Measurements from ENCODE around the gene PABPC4L. TPM values are rescaled to one million over a fixed set of nuclear protein-coding genes. Genes with fewer than 3 reads are reported as not detected.

The PABPC4L gene
- not detected in 2 replicates for total RNA-seq (2022)
- Bru-seq, nascent RNA, result not detected
- not detected for BruChase-seq, experiment 1, labeled RNA remaining after a 2-hour chase
- not detected for BruChase-seq, experiment 2, labeled RNA remaining after a 6-hour chase
- long read RNA-seq, result 0 reads

GRCh38 chr4:134201216-134202161 lies at the start of gene PABPC4L:
TSS of gene PABPC4L (minus strand) at chr4:134201789. CDS start at chr4:134201019, 770 bp downstream.
- H3K4me3 ChIP-seq (ENCODE audit: low read depth, low read length), result no peak within 1 kb of the TSS
- TF ChIP-seq CTCF (IDR thresholded peaks at IDR 0.05; ENCODE audit: insufficient read depth in 1 of 2, low read depth in 1 of 2, low read length in 1 of 2, severe bottlenecking in 1 of 2, unreplicated experiment in 1 of 2), result no peak
- POLR2A ChIA-PET, result no interaction called here
- peaks cover 9% of the 10 kb centered on the region for H3K9me3 Mint-ChIP-seq (ENCODE audit: unreplicated experiment)
- no peaks in the 10 kb centered on the region for H3K4me1 ChIP-seq
- CTCF ChIA-PET, result no interaction called here
- H3K27ac Mint-ChIP-seq (ENCODE audit: unreplicated experiment), result no peak within 1 kb of the TSS
- H3K9me3 ChIP-seq, result no peaks in the 10 kb centered on the region
- H3K36me3 Mint-ChIP-seq (ENCODE audit: insufficient read depth, unreplicated experiment), result no peaks in the 10 kb centered on the region
- no peaks in the 10 kb centered on the region for H3K27me3 Mint-ChIP-seq (ENCODE audit: insufficient read depth, unreplicated experiment)
- no peak for DNase-seq
- H3K4me1 Mint-ChIP-seq (ENCODE audit: low read depth, unreplicated experiment), result no peaks in the 10 kb centered on the region
- no peaks in the 10 kb centered on the region for H3K36me3 ChIP-seq (ENCODE audit: control insufficient read depth, insufficient read depth, low read length)
- no TSS peak for BruUV-seq (replicated peaks)
- intact Hi-C loops (cut with micrococcal nuclease; ENCODE audit: unreplicated experiment), result no loop called here
- no peaks in the 10 kb centered on the region for H3K27me3 ChIP-seq (replicated peaks; ENCODE audit: control insufficient read depth, insufficient read depth, low read length)
- no peak within 1 kb of the TSS for H3K4me3 Mint-ChIP-seq (ENCODE audit: unreplicated experiment)

GRCh38 chr4:134251322-134251721 lies 49.7 kb upstream of the PABPC4L start:
- BruUV-seq (replicated peaks), result no TSS peak
- Histone ChIP-seq H3K4me3 (ENCODE audit: low read depth, low read length) (no peak overlapping the region), H3K27me3 (replicated peaks; ENCODE audit: control insufficient read depth, insufficient read depth, low read length) (no peaks in the 10 kb centered on the region), H3K36me3 (ENCODE audit: control insufficient read depth, insufficient read depth, low read length) (no peaks in the 10 kb centered on the region), H3K4me1 (no peaks in the 10 kb centered on the region), H3K9me3 (no peaks in the 10 kb centered on the region)
- Mint-ChIP-seq H3K36me3 (ENCODE audit: insufficient read depth, unreplicated experiment) (no peaks in the 10 kb centered on the region), H3K27ac (ENCODE audit: unreplicated experiment) (no peak overlapping the region), H3K4me1 (ENCODE audit: low read depth, unreplicated experiment) (no peaks in the 10 kb centered on the region), H3K9me3 (ENCODE audit: unreplicated experiment) (no peaks in the 10 kb centered on the region), H3K27me3 (ENCODE audit: insufficient read depth, unreplicated experiment) (peaks cover 3% of the 10 kb centered on the region), H3K4me3 (ENCODE audit: unreplicated experiment) (no peak overlapping the region)
- ChIA-PET CTCF (no interaction called here), POLR2A (no interaction called here)
- intact Hi-C loops (cut with micrococcal nuclease; ENCODE audit: unreplicated experiment), result no loop called here
- no peak for TF ChIP-seq CTCF (IDR thresholded peaks at IDR 0.05; ENCODE audit: insufficient read depth in 1 of 2, low read depth in 1 of 2, low read length in 1 of 2, severe bottlenecking in 1 of 2, unreplicated experiment in 1 of 2)
- DNase-seq, result no peak

- H3K4me3 ChIP-seq (ENCODE audit: low read depth, low read length), result no peak overlapping the region
- Mint-ChIP-seq H3K9me3 (ENCODE audit: unreplicated experiment) (peaks cover 8% of the 10 kb centered on the region), H3K4me3 (ENCODE audit: unreplicated experiment) (no peak overlapping the region), H3K4me1 (ENCODE audit: low read depth, unreplicated experiment) (no peaks in the 10 kb centered on the region), H3K36me3 (ENCODE audit: insufficient read depth, unreplicated experiment) (no peaks in the 10 kb centered on the region), H3K27me3 (ENCODE audit: insufficient read depth, unreplicated experiment) (no peaks in the 10 kb centered on the region), H3K27ac (ENCODE audit: unreplicated experiment) (no peak overlapping the region)
- intact Hi-C loops (cut with micrococcal nuclease; ENCODE audit: unreplicated experiment), result no loop called here
- H3K27me3 ChIP-seq (replicated peaks; ENCODE audit: control insufficient read depth, insufficient read depth, low read length), result no peaks in the 10 kb centered on the region
- POLR2A ChIA-PET, result no interaction called here
- no peaks in the 10 kb centered on the region for H3K4me1 ChIP-seq
- BruUV-seq (replicated peaks), result no TSS peak
- CTCF ChIA-PET, result no interaction called here
- TF ChIP-seq CTCF (IDR thresholded peaks at IDR 0.05; ENCODE audit: insufficient read depth in 1 of 2, low read depth in 1 of 2, low read length in 1 of 2, severe bottlenecking in 1 of 2, unreplicated experiment in 1 of 2), result no peak
- DNase-seq, result no peak
- no peaks in the 10 kb centered on the region for H3K36me3 ChIP-seq (ENCODE audit: control insufficient read depth, insufficient read depth, low read length)
- H3K9me3 ChIP-seq, result no peaks in the 10 kb centered on the region
Observed at GRCh38 chr4:134243742-134244713, 42.4 kb upstream of the PABPC4L start.

All from Caco-2 (cell line).